Measurements from ENCODE around the gene YWHAE. TPM values are rescaled to one million over a fixed set of nuclear protein-coding genes. Genes with fewer than 3 reads are reported as not detected.

Gene YWHAE
- total RNA-seq, 1 donor from 2014 or later = 1,032 TPM

GRCh38 chr17:1299552-1300370, 100.3 kb downstream of the YWHAE start:
- no peak for TF ChIP-seq CTCF (IDR thresholded peaks at IDR 0.05; ENCODE audit: insufficient read depth, low read length, poor library complexity, severe bottlenecking)
- no peaks in the 10 kb centered on the region for H3K36me3 ChIP-seq (ENCODE audit: control insufficient read depth, insufficient read depth, low read length)
- H3K4me3 ChIP-seq (ENCODE audit: low read depth, low read length) = no peak overlapping the region
- peaks cover 48% of the 10 kb centered on the region for H3K27me3 ChIP-seq (ENCODE audit: control insufficient read depth, insufficient read depth, low read length)
- DNase-seq (ENCODE audit: low read depth) = no peak

- Histone ChIP-seq H3K36me3 (ENCODE audit: control insufficient read depth, insufficient read depth, low read length) (no peaks in the 10 kb centered on the region), H3K27me3 (ENCODE audit: control insufficient read depth, insufficient read depth, low read length) (peaks cover 46% of the 10 kb centered on the region), H3K4me3 (ENCODE audit: low read depth, low read length) (no peak overlapping the region)
- TF ChIP-seq CTCF (IDR thresholded peaks at IDR 0.05; ENCODE audit: insufficient read depth, low read length, poor library complexity, severe bottlenecking) = peak; percentile 14
- DNase-seq (ENCODE audit: low read depth) = no peak
Measured at GRCh38 chr17:1298606-1299005, 101.4 kb downstream of the YWHAE start.

Other genes starting within 250 kb of the YWHAE start
- 135 and 141 TPM in 2 replicates for gene ABR, start 220.2 kb downstream of the YWHAE start, total RNA-seq
- not detected in 2 replicates for gene BHLHA9, start 129.8 kb downstream of the YWHAE start, total RNA-seq
- not detected in 2 replicates for gene TRARG1, start 120.6 kb downstream of the YWHAE start, total RNA-seq
- gene CRK, start 56.0 kb upstream of the YWHAE start, total RNA-seq = 81.7 and 84.9 TPM in 2 replicates
- gene MYO1C, start 92.5 kb upstream of the YWHAE start, total RNA-seq = 131 and 152 TPM in 2 replicates
- 59.5 and 61.3 TPM in 2 replicates for gene INPP5K, start 116.4 kb upstream of the YWHAE start, total RNA-seq
- gene PITPNA, start 162.6 kb upstream of the YWHAE start, total RNA-seq = 49.8 and 53.1 TPM in 2 replicates
- gene SLC43A2, start 228.6 kb upstream of the YWHAE start, total RNA-seq = 9.1 and 15.5 TPM in 2 replicates
- gene SCARF1, start 245.5 kb upstream of the YWHAE start, total RNA-seq = 34.9 and 41.0 TPM in 2 replicates
- 7.9 and 12.8 TPM in 2 replicates for gene RILP, start 249.6 kb upstream of the YWHAE start, total RNA-seq

Measured in kidney epithelial cell (primary cell).